IMR-90 (cell line): ENCODE results near the gene POLR3B. TPM values are rescaled to one million over a fixed set of nuclear protein-coding genes. Genes with fewer than 3 reads are reported as not detected.

ENCODE experiments used
- ATAC-seq: fragments of 200-7000 bp; cut with Tn5 transposase; 2 replicates; pipeline ENCODE4 v1.9.1; 2020; ENCODE audit warnings: low read depth, mild to moderate bottlenecking, moderate library complexity
- BruUV-seq: library from RNA; stranded (reverse); fragments of 400-500 nt; replicated peaks from 2 replicates; lab custom pipeline; 2021; lab: Mats Ljungman, UMichigan
- CTCF ChIA-PET: fragments of 300-600 bp; formaldehyde crosslinking; extraction: SDS; loops from one replicate; lab custom pipeline; 2021; ENCODE audit warnings: antibody characterized with exemption; lab: Yijun Ruan, JAX
- POLR2A ChIA-PET: fragments of 300-600 bp; sonication (Branson Sonifier 250); formaldehyde crosslinking; loops from one replicate; lab custom pipeline; 2022; ENCODE audit warnings: antibody characterized with exemption; ENCODE audit not compliant: unreplicated experiment; lab: Charles Lee
- DNase-seq: peaks from one replicate; pipeline ENCODE4 v3.0.0; 2013
- H2AFZ ChIP-seq: replicated peaks from 2 replicates; pipeline ENCODE3; 2013; ENCODE audit warnings: low read length, mild to moderate bottlenecking; ENCODE audit not compliant: poor library complexity
- H2AK5ac ChIP-seq: 2 replicates; pipeline ENCODE4 v1.6.1; 2013; ENCODE audit warnings: low read depth, low read length, inconsistent platforms
- H2AK9ac ChIP-seq: replicated peaks from 2 replicates; pipeline ENCODE3; 2013; ENCODE audit warnings: mild to moderate bottlenecking, low read depth, low read length, moderate library complexity; ENCODE audit not compliant: poor library complexity
- H2BK120ac ChIP-seq: 2 replicates; pipeline ENCODE4 v1.6.1; 2013; ENCODE audit warnings: low read depth, low read length, inconsistent platforms
- H2BK15ac ChIP-seq: 3 replicates; pipeline ENCODE4 v1.6.1; 2013; ENCODE audit warnings: low read depth, low read length, inconsistent platforms
- H2BK20ac ChIP-seq: 2 replicates; pipeline ENCODE4 v1.6.1; 2013; ENCODE audit warnings: low read depth, mild to moderate bottlenecking, inconsistent platforms, low read length, moderate library complexity
- H2BK5ac ChIP-seq: 2 replicates; pipeline ENCODE4 v1.6.1; 2013; ENCODE audit warnings: mild to moderate bottlenecking, low read depth, low read length, inconsistent platforms; ENCODE audit not compliant: poor library complexity, severe bottlenecking
- H3K14ac ChIP-seq: replicated peaks from 2 replicates; pipeline ENCODE4 v1.6.1; 2013; ENCODE audit warnings: low read depth, low read length, inconsistent platforms
- H3K18ac ChIP-seq: 2 replicates; pipeline ENCODE4 v1.6.1; 2013; ENCODE audit warnings: low read depth, low read length, control low read depth
- H3K23ac ChIP-seq: 2 replicates; pipeline ENCODE4 v1.6.1; 2013; ENCODE audit warnings: low read depth, low read length, inconsistent platforms
- H3K27ac ChIP-seq: 2 replicates; pipeline ENCODE4 v1.5.1; 2013; ENCODE audit warnings: mild to moderate bottlenecking, control low read depth, low read length; ENCODE audit not compliant: insufficient read depth
- H3K27me3 ChIP-seq: 2 replicates; pipeline ENCODE4 v1.6.1; 2013; ENCODE audit warnings: low read length; ENCODE audit not compliant: control insufficient read depth, insufficient read depth
- H3K36me3 ChIP-seq: 2 replicates; pipeline ENCODE4 v1.6.1; 2013; ENCODE audit warnings: low read length, mixed read lengths; ENCODE audit not compliant: control insufficient read depth, insufficient read depth
- H3K4ac ChIP-seq: 2 replicates; pipeline ENCODE4 v1.6.1; 2013; ENCODE audit warnings: low read depth, low read length, inconsistent platforms
- H3K4me1 ChIP-seq: 2 replicates; pipeline ENCODE4 v1.6.1; 2013; ENCODE audit warnings: low read length, mixed read lengths; ENCODE audit not compliant: control insufficient read depth, insufficient read depth
- H3K4me2 ChIP-seq: 2 replicates; pipeline ENCODE4 v1.6.1; 2013; ENCODE audit warnings: low read depth, mild to moderate bottlenecking, control low read depth, low read length, moderate library complexity
- H3K4me3 ChIP-seq: 2 replicates; pipeline ENCODE4 v1.5.1; 2013; ENCODE audit warnings: low read depth, mild to moderate bottlenecking, control low read depth, low read length, moderate library complexity; ENCODE audit not compliant: insufficient read depth
- H3K56ac ChIP-seq: 2 replicates; pipeline ENCODE4 v1.6.1; 2013; ENCODE audit warnings: low read length, inconsistent platforms; ENCODE audit not compliant: insufficient read depth; ENCODE audit errors: extremely low read depth
- H3K79me1 ChIP-seq, 2 experiments: 2 replicates each; pipeline ENCODE4 v1.6.1; 2013; ENCODE audit warnings: low read length in 2 of 2, inconsistent platforms in 1 of 2, low read depth in 1 of 2
- H3K9ac ChIP-seq: 2 replicates; pipeline ENCODE4 v1.6.1; 2013; ENCODE audit warnings: low read depth, low read length, control low read depth
- H3K9me1 ChIP-seq: 2 replicates; pipeline ENCODE4 v1.6.1; 2013; ENCODE audit warnings: low read length, inconsistent platforms; ENCODE audit not compliant: insufficient read depth
- H3K9me3 ChIP-seq: 2 replicates; pipeline ENCODE4 v1.6.1; 2013; ENCODE audit warnings: low read length; ENCODE audit not compliant: control insufficient read depth, insufficient read depth
- H4K20me1 ChIP-seq: 2 replicates; pipeline ENCODE4 v1.6.1; 2013; ENCODE audit warnings: low read length, inconsistent platforms; ENCODE audit not compliant: insufficient read depth
- H4K5ac ChIP-seq: 2 replicates; pipeline ENCODE4 v1.6.1; 2013; ENCODE audit warnings: mild to moderate bottlenecking, low read depth, low read length, control low read depth
- H4K8ac ChIP-seq, 2 experiments: 2 replicates each; pipeline ENCODE4 v1.6.1; 2013; ENCODE audit warnings: low read depth in 2 of 2, low read length in 2 of 2, control low read depth in 1 of 2, inconsistent platforms in 1 of 2
- H4K91ac ChIP-seq: 2 replicates; pipeline ENCODE4 v1.6.1; 2013; ENCODE audit warnings: low read depth, low read length, inconsistent platforms; ENCODE audit not compliant: insufficient read depth
- BHLHE40 ChIP-seq: fragments of 150-350 bp; IDR thresholded peaks from 2 replicates; pipeline ENCODE4 v1.6.1; 2016; ENCODE audit warnings: mild to moderate bottlenecking, low read depth, low read length
- CEBPB ChIP-seq: IDR thresholded peaks from 2 replicates; pipeline ENCODE4 v1.6.1; 2012; ENCODE audit warnings: low read depth, low read length, improper control_type of control experiment
- CHD1 ChIP-seq: IDR thresholded peaks from 2 replicates; pipeline ENCODE4 v1.6.1; 2012; ENCODE audit warnings: low read depth, low read length, improper control_type of control experiment
- FOS ChIP-seq: fragments of 150-350 bp; IDR thresholded peaks from 2 replicates; pipeline ENCODE4 v1.6.1; 2016; ENCODE audit warnings: low read depth, low read length
- MAFK ChIP-seq: IDR thresholded peaks from 2 replicates; pipeline ENCODE4 v1.6.1; 2012; ENCODE audit warnings: low read depth, low read length, improper control_type of control experiment
- MAZ ChIP-seq: IDR thresholded peaks from 2 replicates; pipeline ENCODE4 v1.6.1; 2012; ENCODE audit warnings: low read depth, mild to moderate bottlenecking, low read length, improper control_type of control experiment, moderate library complexity, borderline replicate concordance
- MXI1 ChIP-seq: IDR thresholded peaks from 2 replicates; pipeline ENCODE4 v1.6.1; 2012; ENCODE audit warnings: low read depth, mild to moderate bottlenecking, low read length, moderate library complexity, borderline replicate concordance
- NFE2L2 ChIP-seq: fragments of 150-350 bp; IDR thresholded peaks from 2 replicates; pipeline ENCODE4 v1.6.1; 2016; ENCODE audit warnings: low read depth, mild to moderate bottlenecking, low read length
- POLR2A ChIP-seq: IDR thresholded peaks from 2 replicates; pipeline ENCODE4 v1.6.1; 2012; ENCODE audit warnings: mild to moderate bottlenecking, low read depth, low read length
- RAD21 ChIP-seq: IDR thresholded peaks from 2 replicates; pipeline ENCODE4 v1.6.1; 2012; ENCODE audit warnings: low read length, improper control_type of control experiment
- RCOR1 ChIP-seq: IDR thresholded peaks from 2 replicates; pipeline ENCODE4 v1.6.1; 2012; ENCODE audit warnings: mild to moderate bottlenecking, low read length, improper control_type of control experiment; ENCODE audit not compliant: insufficient replicate concordance
- RFX5 ChIP-seq: IDR thresholded peaks from 2 replicates; pipeline ENCODE4 v1.8.0; 2012; ENCODE audit warnings: low read depth, mild to moderate bottlenecking, low read length, moderate library complexity
- SMC3 ChIP-seq: fragments of 150-350 bp; IDR thresholded peaks from 2 replicates; pipeline ENCODE4 v1.6.1; 2016; ENCODE audit warnings: low read depth, mild to moderate bottlenecking, antibody characterized with exemption, low read length, moderate library complexity
- WGBS, 2 experiments: methylation state at CpG; one replicate each; pipeline versions ENCODE4 v1.1.5 to v1.1.7; 2013; ENCODE audit warnings: missing lambda C conversion rate in 2 of 2; ENCODE audit not compliant: insufficient read length in 1 of 2; ENCODE audit errors: extremely low coverage in 2 of 2; 5-methylcytosine and 5-hydroxymethylcytosine counted together
- dilution Hi-C: fragments of 300-500 bp; cut with HindIII; formaldehyde crosslinking; loops from one replicate; pipeline ENCODE4 v1.14.3; 2018; ENCODE audit warnings: low sequenced_read_pairs; ENCODE audit not compliant: unreplicated experiment
- in situ Hi-C: fragments of 300-500 bp; cut with MboI; formaldehyde crosslinking; loops from 3 replicates; pipeline ENCODE4 v1.14.3; 2019; ENCODE audit warnings: low sequenced_read_pairs, inconsistent platforms, mixed read lengths
- intact Hi-C: fragments of 100-400 bp; cut with micrococcal nuclease; formaldehyde crosslinking; loops from 2 replicates; pipeline ENCODE4 v1.10.0; 2022
- polyA plus RNA-seq, 3 experiments: library from polyadenylated mRNA; depleted of rRNA; stranded (reverse); fragments of >200 nt; gene quantifications; 2 replicates each; pipeline ENCODE4 v1.2.3, GENCODE V29; 2012; ENCODE audit warnings: low replicate concordance in 1 of 3
- total RNA-seq: library from RNA; depleted of rRNA; stranded (reverse); fragments of >200 nt; gene quantifications from 2 replicates; pipeline ENCODE4 v1.2.3, GENCODE V29; 2012
- TF ChIP-seq, protein P1 (sequence below): conservative IDR thresholded peaks from 2 replicates; pipeline ENCODE4 v1.5.1; 2012; ENCODE audit warnings: mild to moderate bottlenecking, low read depth, low read length, improper control_type of control experiment
- TF ChIP-seq, protein P2 (sequence below): fragments of 150-350 bp; IDR thresholded peaks from 2 replicates; pipeline ENCODE4 v1.6.1; 2016; ENCODE audit warnings: low read depth, mild to moderate bottlenecking, low read length, moderate library complexity, borderline replicate concordance
- TF ChIP-seq, protein P3 (sequence below): fragments of 150-350 bp; IDR thresholded peaks from 2 replicates; pipeline ENCODE4 v1.6.1; 2017; ENCODE audit warnings: mild to moderate bottlenecking, antibody characterized with exemption, low read length, low read depth

POLR3B gene
- total and polyA plus RNA-seq, 2 of the 4 experiments (the other 2 are of a cell fraction): 6.9 to 15.4 TPM

DNA sequence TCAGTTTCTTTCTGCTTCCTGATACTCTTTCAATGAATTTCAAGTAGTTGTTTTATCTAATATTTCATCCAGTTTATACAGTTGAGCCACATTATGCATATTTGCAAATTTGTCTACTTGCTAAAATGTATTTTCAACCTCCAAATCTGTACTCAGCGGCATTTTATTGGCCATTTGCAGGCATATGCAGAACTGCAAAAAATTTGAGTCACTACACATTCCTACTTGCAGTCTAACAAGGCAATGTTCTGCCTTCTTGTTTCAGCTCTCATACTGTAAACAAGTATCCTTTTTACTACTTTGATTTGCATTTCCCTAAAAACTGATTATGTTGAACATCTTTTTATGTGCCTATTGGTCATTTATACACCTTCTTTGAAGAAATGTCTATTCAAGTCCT is 55.0 kb downstream of the POLR3B start:
- Histone ChIP-seq H3K36me3 (peaks cover 6% of the 10 kb centered on the region), H3K23ac (no peak overlapping the region), H2BK20ac (no peak overlapping the region), H2AK9ac (no peak overlapping the region), H3K4ac (no peak overlapping the region), H3K4me3 (no peak overlapping the region), H3K9me3 (no peaks in the 10 kb centered on the region), H3K4me1 (peaks cover 3% of the 10 kb centered on the region; the same call in 1 of the 2 replicates), H2AFZ (no peak overlapping the region), H4K8ac (no peak overlapping the region), H3K79me1 (peaks cover 0 to 3% of the 10 kb centered on the region in 2 experiments; a peak in 1 of 4 replicates), H2BK15ac (no peak overlapping the region), H2BK5ac (no peak overlapping the region), H3K18ac (no peak overlapping the region), H4K91ac (no peak overlapping the region), H3K4me2 (no peak overlapping the region), H4K5ac (no peak overlapping the region), H3K27me3 (no peaks in the 10 kb centered on the region), H3K9ac (no peak overlapping the region), H4K20me1 (no peaks in the 10 kb centered on the region), H3K9me1 (peaks cover 6% of the 10 kb centered on the region), H2BK120ac (no peak overlapping the region), H2AK5ac (no peak overlapping the region), H3K27ac (no peak overlapping the region), H3K56ac (no peak overlapping the region), H3K14ac (no peak overlapping the region)
- dilution Hi-C loops (no loop called here), in situ Hi-C loops (no loop called here), intact Hi-C loops (loop anchor here (10.0 kb wide), 1 partner anchor 172 kb away; the partner anchor contains the start of gene RFX4)
- POLR2A ChIA-PET: no interaction called here
- WGBS, 2 experiments: 100% methylated on average over 1 of the region's 1 CpG; no CpG with 5 or more reads in 1 of the 2 experiments
- BruUV-seq: no TSS peak
- DNase-seq (no peak), ATAC-seq (no peak)
- TF ChIP-seq RAD21: no peak
- TF ChIP-seq MAZ: no peak
- TF ChIP-seq MXI1: no peak
- no peak for TF ChIP-seq POLR2A
- TF ChIP-seq, protein P1, sequence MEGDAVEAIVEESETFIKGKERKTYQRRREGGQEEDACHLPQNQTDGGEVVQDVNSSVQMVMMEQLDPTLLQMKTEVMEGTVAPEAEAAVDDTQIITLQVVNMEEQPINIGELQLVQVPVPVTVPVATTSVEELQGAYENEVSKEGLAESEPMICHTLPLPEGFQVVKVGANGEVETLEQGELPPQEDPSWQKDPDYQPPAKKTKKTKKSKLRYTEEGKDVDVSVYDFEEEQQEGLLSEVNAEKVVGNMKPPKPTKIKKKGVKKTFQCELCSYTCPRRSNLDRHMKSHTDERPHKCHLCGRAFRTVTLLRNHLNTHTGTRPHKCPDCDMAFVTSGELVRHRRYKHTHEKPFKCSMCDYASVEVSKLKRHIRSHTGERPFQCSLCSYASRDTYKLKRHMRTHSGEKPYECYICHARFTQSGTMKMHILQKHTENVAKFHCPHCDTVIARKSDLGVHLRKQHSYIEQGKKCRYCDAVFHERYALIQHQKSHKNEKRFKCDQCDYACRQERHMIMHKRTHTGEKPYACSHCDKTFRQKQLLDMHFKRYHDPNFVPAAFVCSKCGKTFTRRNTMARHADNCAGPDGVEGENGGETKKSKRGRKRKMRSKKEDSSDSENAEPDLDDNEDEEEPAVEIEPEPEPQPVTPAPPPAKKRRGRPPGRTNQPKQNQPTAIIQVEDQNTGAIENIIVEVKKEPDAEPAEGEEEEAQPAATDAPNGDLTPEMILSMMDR: no peak
- TF ChIP-seq, protein P2, sequence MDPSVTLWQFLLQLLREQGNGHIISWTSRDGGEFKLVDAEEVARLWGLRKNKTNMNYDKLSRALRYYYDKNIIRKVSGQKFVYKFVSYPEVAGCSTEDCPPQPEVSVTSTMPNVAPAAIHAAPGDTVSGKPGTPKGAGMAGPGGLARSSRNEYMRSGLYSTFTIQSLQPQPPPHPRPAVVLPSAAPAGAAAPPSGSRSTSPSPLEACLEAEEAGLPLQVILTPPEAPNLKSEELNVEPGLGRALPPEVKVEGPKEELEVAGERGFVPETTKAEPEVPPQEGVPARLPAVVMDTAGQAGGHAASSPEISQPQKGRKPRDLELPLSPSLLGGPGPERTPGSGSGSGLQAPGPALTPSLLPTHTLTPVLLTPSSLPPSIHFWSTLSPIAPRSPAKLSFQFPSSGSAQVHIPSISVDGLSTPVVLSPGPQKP: no peak
- TF ChIP-seq CEBPB: no peak
- no peak for TF ChIP-seq MAFK
- TF ChIP-seq, protein P3, sequence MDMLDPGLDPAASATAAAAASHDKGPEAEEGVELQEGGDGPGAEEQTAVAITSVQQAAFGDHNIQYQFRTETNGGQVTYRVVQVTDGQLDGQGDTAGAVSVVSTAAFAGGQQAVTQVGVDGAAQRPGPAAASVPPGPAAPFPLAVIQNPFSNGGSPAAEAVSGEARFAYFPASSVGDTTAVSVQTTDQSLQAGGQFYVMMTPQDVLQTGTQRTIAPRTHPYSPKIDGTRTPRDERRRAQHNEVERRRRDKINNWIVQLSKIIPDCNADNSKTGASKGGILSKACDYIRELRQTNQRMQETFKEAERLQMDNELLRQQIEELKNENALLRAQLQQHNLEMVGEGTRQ: no peak
- no peak for TF ChIP-seq SMC3
- TF ChIP-seq NFE2L2: no peak
- TF ChIP-seq BHLHE40: no peak
- no peak for TF ChIP-seq FOS
- no peak for TF ChIP-seq RCOR1
- TF ChIP-seq CHD1: no peak
- no peak for TF ChIP-seq RFX5
- CTCF ChIA-PET: no interaction called here
